HG02571 (cell line): Measurements from ENCODE around the gene NEU1.
"Not testable (repeated sequence)": the region's sequence is repeated elsewhere in the genome, so short reads cannot be mapped to it uniquely, and the experiment has no call there.

Source experiments
- ATAC-seq: cut with Tn5 transposase; IDR thresholded peaks from one replicate; pipeline ENCODE4 v1.9.1; 2021; ENCODE audit warnings: mild to moderate bottlenecking, moderate library complexity; ENCODE audit not compliant: unreplicated experiment

The NEU1 gene

DNA sequence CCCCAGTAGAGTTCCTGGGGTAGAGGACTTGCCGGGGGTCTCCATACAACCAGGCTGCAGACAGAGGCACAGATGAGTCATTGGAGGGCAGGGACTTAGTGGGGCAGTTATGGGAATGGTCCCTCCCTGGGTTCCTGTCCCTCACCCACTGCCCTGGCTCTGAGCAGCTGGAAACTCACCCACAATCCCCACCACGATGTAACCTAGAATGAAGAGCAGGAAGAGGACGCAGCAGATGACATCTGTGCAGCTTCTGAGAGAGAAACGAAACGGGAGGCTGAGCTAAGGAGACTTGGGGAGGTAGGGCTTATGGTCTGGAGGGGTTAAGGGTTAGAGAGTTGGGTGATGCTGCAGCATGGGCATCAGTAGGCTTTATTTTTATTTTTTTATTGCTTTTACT, 13.3 kb upstream of the NEU1 start:
- no peak for ATAC-seq

DNA sequence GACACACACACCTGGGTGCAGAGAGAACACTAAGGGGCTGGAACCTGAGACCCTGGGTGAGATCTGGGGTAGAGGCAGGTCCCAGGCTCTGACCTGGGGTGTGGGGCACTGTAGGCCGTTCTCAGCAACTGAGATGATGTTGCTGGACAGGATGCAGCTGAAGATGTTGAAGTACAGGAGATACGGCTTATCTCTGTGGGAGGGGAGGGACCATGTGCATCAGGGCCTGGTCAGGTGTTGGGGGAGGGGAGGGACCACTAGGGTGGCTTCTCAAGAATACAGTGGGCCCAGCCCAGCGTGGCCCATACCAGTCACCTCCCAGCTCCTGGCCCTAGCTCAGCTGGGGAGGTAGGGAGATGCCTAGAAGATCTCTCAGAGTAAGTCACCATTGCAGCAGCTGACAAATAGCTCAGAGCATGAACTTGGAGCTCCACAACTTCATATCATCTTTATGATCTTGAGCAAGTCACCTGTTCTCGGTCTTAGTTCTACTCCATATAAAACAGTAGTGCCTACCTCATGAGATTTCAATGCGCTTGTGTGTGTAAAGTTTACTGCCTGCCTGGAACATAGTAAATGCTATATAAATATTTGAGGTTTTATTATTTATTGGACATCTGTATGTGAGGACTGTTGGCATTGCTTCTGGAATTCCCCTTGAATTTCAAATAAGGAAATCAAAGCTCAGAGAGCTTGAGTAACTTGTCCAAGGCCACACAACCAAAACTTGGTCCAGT, 12.4 kb upstream of the NEU1 start:
- no peak for ATAC-seq

DNA sequence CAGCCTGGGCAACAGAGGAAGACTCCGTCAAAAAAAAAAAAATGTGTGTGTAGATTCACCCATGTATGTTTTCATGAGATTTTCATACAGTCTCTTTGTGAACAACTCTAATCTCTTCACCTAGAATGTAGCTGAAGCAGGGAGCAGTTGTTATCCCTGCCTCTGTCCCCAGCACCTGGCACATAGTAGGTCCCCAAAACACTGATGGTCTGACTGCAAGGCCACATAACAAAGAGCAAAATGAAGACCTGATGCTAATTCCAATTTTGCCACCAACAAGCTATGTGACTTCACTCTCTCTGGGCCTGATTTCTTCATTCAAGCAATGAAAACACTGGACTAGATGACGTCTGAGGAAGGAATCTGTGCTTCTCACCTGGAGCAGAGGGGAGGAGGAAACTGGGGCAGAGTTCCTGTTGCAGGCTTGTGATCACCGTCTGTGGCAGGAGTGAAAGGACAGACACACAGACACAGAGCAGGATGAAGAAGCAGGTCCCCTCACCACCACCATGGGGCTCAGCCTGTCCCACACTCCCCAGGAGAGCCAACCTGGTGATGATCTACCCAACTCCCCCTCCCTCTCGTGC, 11.6 kb upstream of the NEU1 start:
- no peak for ATAC-seq

DNA sequence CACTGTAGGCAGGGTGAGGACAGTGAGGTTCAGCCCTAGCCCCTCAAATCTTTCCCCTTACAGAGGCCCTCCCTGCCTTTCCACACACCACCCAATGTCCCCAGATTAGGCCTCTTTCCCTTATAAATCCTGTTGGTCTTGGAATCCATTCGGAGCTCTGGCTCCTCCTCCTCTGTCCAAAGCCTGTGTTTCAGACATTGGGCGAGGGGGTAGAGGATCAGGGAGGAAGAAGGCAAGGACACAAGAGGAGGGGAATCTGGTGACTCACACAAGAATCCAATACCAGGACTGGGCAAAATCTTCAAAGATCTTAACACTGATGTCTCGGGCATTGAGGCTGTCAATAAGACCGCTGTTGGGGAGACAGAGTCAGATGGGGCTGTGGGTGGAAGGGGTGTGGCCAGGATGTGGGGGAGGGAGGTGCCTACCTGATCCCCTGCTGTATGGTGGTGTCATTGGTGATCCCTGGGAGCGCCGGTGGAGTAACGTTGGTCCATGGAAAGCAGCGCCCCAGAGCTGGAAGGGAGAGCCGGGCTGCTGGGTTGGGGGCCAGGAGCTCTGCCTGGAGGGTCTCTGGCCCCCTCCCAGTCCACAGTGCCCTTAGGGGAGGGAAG, 8.5 kb upstream of the NEU1 start:
- ATAC-seq, result no peak

DNA sequence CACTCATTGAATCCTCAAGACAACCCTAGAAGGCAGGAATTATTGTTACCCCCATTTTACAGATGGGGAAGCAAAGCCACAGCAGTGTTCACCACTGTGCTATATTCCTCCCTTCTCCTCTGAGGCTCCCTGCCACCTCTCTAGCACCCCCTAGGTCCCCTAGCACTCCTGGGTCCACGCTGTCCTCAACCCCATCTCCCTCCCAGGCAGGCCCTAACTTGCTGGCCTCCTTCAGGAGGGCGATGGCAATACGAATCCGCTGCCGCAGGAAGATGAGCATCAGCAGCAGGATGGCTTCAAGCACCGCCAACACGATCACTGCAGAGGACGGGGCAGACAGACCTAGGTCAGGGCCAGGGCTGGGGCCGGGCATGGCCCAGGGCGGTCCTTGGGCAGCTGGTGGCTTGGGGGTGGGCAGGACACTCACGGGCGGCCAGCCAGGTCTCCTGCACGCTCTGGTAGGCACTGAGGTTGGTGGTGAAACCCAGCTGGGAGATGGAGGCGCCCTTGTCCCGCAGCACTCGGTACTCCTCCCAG, 7.8 kb upstream of the NEU1 start:
- no peak for ATAC-seq

DNA sequence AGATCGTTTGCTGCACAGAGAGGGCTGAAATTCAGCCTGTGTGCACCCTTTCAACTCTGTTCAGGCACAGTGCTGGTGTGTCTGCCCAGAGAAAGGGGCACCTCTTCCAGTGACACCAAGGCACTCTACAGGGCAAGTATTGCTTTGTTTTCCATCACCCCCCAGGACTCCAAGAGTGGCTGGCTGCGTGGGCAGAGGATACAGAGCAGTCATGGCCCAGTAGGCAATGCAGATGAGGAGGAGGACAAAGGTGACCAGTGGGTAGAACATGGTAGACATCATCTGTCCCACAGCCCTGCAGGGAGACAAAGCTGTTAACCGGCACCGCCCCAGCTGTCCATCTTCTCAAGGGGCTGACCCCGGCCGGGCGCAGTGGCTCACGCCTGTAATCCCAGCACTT, 6.7 kb upstream of the NEU1 start:
- no peak for ATAC-seq

DNA sequence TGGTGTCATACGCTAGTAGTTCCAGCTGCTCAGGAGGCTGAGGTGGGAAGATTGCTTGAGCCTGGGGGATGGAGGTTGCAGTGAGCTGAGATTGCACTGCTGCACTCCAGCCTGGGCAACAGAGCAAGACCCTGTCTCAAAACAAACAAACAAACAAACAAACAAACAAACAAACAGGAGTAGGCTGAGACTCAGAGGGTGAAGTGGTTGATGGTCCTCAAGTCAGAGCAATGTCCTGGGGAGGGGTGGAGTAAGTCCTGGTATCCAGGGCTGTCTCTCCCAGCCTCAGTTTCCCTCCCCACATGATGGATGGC, 6.0 kb upstream of the NEU1 start:
- ATAC-seq, result not testable (repeated sequence)

DNA sequence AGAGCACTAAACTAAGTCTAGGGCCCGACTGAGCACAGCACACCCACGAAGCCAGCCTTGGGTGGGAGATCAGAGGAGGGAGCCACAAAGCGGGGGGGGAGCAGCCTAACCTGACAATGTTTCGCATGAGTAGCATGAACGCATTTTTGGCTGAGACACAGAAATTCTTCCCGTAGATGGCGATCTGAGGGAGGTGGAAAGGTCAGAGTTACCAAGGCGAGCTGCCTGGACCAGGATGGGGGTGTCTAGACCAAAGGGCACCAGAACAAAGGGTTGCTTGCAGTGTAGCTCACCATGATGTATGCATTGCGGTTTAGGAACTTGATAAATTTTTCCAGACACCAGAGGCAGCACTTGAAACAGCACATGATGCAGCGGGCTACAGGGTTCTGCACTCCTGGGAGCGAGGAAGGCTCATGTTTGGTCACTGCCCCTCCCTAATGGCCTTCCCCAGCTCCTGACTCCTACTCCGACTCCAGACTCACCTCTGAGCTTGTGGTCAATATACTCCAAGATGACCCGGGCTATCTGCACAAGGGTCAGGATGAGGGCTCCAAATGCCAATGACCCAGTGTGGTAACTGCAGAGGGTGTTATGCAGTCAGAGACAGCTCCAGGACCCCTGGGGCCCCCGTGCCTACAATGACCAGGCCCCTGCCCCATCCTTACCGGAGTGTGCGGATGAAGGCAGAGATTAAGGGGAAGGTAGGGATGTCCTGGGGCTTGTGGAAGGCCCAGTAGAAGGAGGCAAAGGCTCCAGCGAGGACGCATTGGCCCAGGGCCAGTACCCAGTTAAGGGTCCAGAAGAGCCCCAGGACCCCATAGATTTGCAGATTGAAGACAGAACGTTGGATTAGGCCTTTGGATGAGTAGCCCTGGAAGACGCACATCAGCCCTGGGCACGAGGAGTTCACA, 2.8 kb upstream of the NEU1 start:
- ATAC-seq, result no peak

DNA sequence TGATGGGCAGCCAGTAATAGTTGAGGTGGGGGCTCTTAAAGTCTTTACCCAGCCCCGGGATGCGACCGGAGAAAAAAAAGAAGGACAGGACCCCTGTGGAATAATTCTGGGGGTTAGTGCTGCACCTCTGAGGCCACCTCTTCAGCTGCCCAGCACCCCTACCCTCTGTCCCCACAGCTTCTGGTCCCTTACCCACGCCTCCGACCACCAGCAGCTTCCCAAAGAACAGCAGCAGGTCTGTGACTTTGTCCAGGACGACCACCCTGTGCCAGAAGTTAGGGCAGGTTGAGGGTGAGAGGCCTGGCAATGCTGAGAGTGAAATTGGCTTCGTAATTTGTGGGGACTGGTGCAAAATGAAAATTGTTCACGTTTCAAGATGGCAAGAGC, 2.2 kb upstream of the NEU1 start:
- no peak for ATAC-seq

DNA sequence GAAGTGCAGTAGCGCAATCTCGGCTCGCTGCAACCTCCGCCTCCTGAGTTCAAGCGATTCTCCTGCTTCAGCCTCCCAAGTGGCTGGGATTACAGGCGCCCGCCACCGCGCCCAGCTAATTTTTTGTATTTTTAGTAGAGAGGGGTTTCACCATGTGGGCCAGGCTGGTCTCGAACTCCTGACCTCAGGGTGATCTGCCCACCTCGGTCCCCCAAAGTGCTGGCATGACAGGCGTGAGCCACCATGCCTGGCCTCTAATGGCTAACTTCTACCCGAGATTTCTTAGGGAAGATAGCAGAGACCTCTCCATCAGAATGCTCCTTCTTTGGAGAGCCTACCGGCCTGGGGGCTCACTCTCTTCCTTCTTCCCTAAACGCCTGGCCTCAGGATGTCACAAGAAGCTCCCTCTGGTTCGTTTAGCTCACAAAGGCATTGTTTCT, 1.5 kb upstream of the NEU1 start:
- ATAC-seq, result not testable (repeated sequence)

DNA sequence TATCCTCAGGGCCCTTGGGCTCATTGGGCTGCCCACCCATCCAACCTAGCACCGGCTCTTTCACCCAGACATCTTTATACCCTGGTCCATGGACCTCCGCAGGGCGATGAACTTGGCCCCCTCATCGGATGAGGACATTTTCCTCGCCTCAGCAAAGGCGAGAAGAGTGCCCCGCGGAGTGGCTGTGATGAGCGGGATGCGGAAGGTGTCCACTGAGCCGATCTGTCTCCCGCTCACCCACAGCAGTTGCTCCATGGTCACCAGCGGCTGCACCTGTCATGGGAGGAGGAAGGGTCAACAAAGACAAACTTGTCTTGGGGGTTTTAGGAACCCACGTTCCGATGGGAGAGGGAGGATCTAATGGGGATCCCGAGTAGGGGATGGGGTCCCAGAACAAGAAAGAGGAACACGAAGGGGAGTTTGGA, 690 bp downstream of the NEU1 start:
- no peak for ATAC-seq

DNA sequence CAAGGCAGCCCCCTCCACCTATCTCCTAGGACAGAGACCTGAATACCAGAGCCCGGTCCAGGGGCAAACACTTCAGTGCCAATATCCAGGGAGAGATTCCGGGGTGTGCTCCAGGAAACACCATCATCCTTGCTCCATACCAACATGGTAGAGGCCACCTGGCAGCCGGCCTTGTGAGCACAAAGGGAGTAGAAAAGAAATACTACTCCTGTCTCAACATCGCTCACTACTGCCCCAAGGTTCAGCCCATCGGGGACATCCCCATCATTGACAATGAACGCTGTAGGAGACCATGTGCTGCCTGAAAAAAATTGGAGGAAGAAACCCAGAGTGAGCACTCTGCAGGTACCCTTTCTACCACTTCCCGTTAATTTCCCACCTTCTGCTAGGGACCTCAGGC, 1.5 kb downstream of the NEU1 start:
- ATAC-seq, result no peak

DNA sequence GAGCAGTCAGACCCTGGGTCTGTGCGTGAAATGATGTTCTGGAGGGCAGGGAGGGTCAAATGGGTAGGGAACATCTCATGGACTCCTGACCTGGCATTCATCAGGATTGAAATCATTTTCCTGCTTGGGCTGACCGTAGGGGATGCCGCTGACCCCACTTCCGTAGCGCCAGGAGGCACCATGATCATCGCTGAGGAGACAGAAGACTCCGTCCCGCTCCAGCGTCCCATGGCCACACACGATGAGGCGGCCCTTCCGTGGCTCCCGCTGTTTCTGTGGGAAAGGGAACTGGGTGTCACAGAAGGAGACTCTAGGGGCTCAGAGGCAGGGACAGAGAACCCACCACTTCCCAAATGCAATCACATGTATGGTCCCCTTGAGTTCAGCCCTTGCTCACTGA, 2.3 kb downstream of the NEU1 start:
- ATAC-seq, result no peak

DNA sequence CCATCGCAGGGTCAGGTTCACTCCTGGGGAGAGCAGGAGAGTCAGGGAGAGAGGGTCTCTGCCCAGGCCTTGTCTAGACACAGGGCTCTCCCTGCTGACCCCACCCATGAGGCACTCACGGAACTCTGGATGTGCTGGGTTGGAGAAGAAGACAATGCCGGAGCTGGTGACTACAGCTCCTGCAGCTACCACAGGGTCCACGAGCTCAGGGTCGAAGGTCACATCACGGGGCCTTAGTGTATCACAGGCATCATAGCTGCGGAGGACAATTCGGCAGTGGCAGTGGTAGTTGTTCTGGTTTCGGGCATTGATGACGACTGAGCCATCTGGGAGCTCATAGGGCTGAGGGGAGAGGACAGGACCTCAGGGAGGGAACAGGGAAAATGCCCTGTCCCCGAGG, 2.7 kb downstream of the NEU1 start:
- no peak for ATAC-seq

DNA sequence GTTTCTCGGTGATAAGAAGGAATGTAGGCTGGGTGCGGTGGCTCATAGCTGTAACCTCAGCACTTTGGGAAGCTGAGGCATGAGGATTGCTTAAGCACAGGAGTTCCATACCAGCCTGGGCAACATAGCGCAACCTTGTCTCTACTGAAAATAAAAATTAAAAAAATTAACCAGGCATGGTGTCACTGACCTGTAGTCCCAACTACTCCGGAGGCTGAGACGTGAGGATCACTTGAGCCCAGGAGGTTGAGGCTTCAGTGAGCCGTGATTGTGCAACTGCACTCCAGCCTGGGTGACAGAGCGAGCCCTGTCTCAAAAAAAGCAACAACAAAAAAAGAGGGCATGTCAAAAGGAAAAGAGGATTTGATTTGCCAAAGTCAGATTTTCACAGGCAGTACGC, 3.9 kb downstream of the NEU1 start:
- no peak for ATAC-seq

DNA sequence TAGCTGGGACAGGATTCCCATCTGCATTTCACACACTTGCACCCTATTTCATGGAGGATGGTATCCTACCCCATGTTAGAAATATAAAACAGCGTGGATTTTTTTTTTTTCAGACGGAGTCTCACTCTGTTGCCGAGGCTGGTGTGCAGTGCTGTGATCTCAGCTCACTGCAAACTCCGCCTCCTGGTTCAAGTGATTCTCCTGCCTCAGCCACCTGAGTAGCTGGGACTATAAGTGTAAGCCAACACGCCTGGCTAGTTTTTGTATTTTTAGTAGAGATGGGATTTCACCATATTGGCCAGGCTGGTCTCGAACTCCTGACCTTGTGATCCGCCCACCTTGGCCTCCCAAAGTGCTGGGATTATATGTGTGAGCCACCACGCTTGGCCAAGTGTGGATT, 4.8 kb downstream of the NEU1 start:
- not testable (repeated sequence) for ATAC-seq

DNA sequence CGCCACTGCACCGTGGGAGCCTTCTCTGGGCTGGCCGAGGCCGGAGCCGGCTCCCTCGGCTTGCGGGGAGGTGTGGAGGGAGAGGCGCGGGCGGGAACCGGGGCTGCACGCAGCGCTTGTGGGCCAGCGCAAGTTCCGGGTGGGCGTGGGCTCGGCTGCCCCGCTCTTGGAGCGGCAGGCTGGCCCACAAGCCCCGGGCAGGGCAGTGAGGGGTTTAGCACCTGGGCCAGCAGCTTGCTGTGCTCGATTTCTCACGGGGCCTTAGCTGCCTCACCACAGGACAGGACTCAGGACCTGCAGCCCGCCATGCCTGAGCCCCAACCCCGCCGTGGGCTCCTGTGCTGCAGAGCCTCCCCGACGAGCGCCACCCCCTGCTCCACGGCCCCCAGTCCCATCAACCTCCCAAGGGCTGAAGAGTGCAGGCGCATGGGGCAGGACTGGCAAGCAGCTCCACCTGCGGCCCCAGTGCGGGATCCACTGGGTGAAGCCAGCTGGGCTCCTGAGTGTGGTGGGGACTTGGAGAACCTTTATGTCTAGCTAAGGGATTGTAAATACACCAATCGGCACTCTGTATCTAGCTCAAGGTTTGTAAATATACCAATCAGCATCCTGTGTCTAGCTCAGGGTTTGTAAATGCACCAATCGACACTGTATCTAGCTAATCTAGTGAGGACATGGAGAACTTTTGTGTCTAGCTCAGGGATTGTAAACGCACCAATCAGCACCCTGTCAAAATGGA, 10.5 kb downstream of the NEU1 start:
- not testable (repeated sequence) for ATAC-seq

DNA sequence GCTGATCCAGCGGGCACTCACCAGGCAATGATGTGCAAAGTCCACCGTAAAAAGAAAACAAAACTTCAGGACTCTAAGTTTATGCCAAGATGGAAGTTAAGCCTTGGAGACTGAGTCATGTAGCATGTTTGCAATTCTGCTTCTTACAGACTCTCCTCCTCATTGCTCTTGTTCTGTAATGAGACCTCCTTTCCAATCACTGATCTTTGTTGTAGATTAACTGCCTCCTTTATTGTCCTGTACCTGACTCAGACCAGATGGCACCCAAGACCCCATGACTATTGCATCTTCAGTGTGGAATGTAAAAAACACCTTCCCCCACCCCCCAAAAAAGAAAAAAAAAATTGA, 11.2 kb downstream of the NEU1 start:
- ATAC-seq, result no peak

DNA sequence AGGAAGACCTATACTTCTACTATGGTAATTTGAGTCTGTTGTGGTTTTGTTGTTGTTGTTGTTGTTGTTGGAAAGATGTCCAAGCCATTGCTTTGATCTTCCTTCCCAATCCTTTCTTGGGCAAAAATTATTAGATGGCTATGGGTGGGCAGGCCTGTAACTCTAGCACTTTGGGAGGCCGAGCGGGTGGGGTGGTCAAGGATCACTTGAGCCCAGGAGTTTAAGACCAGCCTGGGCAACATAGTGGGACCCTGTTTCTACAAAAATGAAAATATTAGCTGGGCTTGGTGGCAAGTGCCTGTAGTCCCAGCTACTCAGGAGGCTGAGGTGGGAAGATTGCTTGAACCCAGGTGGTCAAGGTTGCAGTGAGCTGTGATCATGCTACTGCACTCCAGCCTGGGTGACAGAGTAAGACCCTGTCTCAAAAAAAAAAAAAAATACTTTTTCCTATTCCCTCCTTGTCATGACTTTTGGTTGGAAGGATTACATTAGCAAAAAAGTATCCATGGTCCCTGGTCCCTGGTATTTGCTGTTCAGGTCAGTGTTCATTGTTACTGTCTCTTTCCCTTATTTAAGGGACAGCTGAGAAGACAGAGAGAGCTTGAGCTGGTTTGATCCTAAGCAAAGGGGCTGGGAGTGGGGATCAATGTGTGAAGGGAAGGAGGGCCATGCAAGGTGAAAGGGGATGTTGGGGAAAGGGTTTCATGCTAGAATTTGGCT, 11.7 kb downstream of the NEU1 start:
- no peak for ATAC-seq
